ENCODE data around the gene FGF1. TPM values are rescaled to one million over a fixed set of nuclear protein-coding genes. Genes with fewer than 3 reads are reported as not detected.

The FGF1 gene
- polyA plus RNA-seq, 1 of the 3 experiments (the other 2 are of a cell fraction) = 5.3 TPM

- TF ChIP-seq, protein P1, sequence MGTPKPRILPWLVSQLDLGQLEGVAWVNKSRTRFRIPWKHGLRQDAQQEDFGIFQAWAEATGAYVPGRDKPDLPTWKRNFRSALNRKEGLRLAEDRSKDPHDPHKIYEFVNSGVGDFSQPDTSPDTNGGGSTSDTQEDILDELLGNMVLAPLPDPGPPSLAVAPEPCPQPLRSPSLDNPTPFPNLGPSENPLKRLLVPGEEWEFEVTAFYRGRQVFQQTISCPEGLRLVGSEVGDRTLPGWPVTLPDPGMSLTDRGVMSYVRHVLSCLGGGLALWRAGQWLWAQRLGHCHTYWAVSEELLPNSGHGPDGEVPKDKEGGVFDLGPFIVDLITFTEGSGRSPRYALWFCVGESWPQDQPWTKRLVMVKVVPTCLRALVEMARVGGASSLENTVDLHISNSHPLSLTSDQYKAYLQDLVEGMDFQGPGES (IDR thresholded peaks at IDR 0.05; ENCODE audit: low read depth, low read length) = no peak
- TF ChIP-seq GATA2 (CRISPR knock-in tag; IDR thresholded peaks at IDR 0.05) (no peak), TAF1 (IDR thresholded peaks at IDR 0.05; ENCODE audit: borderline replicate concordance, low read depth, low read length) (no peak), RAD21 (IDR thresholded peaks at IDR 0.05; ENCODE audit: low read length) (no peak), GABPA (IDR thresholded peaks at IDR 0.05; ENCODE audit: low read depth) (no peak), EP300 (IDR thresholded peaks at IDR 0.05; ENCODE audit: borderline replicate concordance in 1 of 2, low read depth in 1 of 2, low read length in 1 of 2) (no peak), ELF1 (IDR thresholded peaks at IDR 0.05) (no peak), CHD2 (IDR thresholded peaks at IDR 0.05; ENCODE audit: low read length, partially characterized antibody) (no peak)
- H3K36me3 ChIP-seq (replicated peaks in 1 of 2; ENCODE audit: control insufficient read depth in 1 of 2, insufficient read depth in 2 of 2, low read length in 1 of 2) = no peaks in the 10 kb centered on the region
- H4K20me1 ChIP-seq (ENCODE audit: insufficient read depth) = no peaks in the 10 kb centered on the region
- ChIA-PET CTCF (interaction anchor here (2.6 to 6.8 kb wide), 3 partner anchors 15 to 29 kb away, joined by 12 to 85 read pairs (median 21); no protein-coding TSS in a partner anchor), POLR2A (no interaction called here)
- peaks cover 15 to 44% of the 10 kb centered on the region in 2 experiments; a peak in 3 of 4 replicates for H3K4me1 ChIP-seq (ENCODE audit: control insufficient read depth in 1 of 2, insufficient read depth in 2 of 2, low read depth in 1 of 2, low read length in 1 of 2)
- H3K27me3 ChIP-seq (ENCODE audit: insufficient read depth) = no peaks in the 10 kb centered on the region
- no peak overlapping the region for H3K4me3 ChIP-seq (ENCODE audit: low read depth in 2 of 2, low read length in 1 of 2)
- H3K9ac ChIP-seq = no peak overlapping the region
- no peaks in the 10 kb centered on the region for H3F3A ChIP-seq (replicated peaks; ENCODE audit: insufficient read depth)
- no peak overlapping the region for H3K4me2 ChIP-seq
- no peak overlapping the region; a peak in 1 of 4 replicates for H3K27ac ChIP-seq (ENCODE audit: low read depth in 2 of 2, low read length in 1 of 2)
- H3K79me2 ChIP-seq (ENCODE audit: insufficient read depth) = no peaks in the 10 kb centered on the region
- no peaks in the 10 kb centered on the region for H3K9me3 ChIP-seq
- 95% methylated on average over 5 of the region's 5 CpGs for WGBS (ENCODE audit: low lambda C conversion rate)
- no peaks in the 10 kb centered on the region for H3K9me2 ChIP-seq
- no peak overlapping the region for H2AFZ ChIP-seq (ENCODE audit: low read depth)
- no peak for DNase-seq
These were observed 1.9 kb downstream of the FGF1 start for GRCh38 chr5:142683881-142684505.

DNA sequence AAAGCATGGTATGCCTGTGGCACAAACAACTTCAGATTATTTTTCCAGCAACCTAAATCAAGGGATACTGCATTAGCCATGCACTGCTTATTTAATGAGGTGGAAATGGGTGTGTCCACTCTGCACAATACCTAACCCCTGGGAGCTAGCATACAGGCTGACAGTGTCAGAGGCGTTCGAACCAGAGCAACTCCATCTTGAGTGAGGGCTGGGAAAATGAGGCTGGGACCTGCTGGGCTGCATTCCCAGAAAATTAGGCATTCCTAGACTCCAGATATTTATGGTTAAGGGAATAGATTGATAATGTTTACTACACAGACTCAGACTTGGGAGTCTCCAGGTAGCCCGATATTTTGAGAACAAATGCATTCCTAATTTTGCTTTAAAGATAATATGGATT, 2.8 kb downstream of the FGF1 start:
- Histone ChIP-seq H3K27ac (ENCODE audit: low read depth in 2 of 2, low read length in 1 of 2) (no peak overlapping the region), H3K79me2 (ENCODE audit: insufficient read depth) (no peaks in the 10 kb centered on the region), H2AFZ (ENCODE audit: low read depth) (no peak overlapping the region), H3K4me3 (ENCODE audit: low read depth in 2 of 2, low read length in 1 of 2) (no peak overlapping the region), H3K4me1 (ENCODE audit: control insufficient read depth in 1 of 2, insufficient read depth in 2 of 2, low read depth in 1 of 2, low read length in 1 of 2) (peaks cover 15 to 37% of the 10 kb centered on the region in 2 experiments; a peak in 3 of 4 replicates), H3K9me3 (no peaks in the 10 kb centered on the region), H3K9me2 (no peaks in the 10 kb centered on the region), H3K4me2 (no peak overlapping the region), H4K20me1 (ENCODE audit: insufficient read depth) (no peaks in the 10 kb centered on the region), H3K27me3 (ENCODE audit: insufficient read depth) (no peaks in the 10 kb centered on the region), H3F3A (replicated peaks; ENCODE audit: insufficient read depth) (no peaks in the 10 kb centered on the region), H3K36me3 (replicated peaks in 1 of 2; ENCODE audit: control insufficient read depth in 1 of 2, insufficient read depth in 2 of 2, low read length in 1 of 2) (no peaks in the 10 kb centered on the region), H3K9ac (no peak overlapping the region)
- no peak for DNase-seq
- ChIA-PET CTCF (interaction anchor here (1.4 to 6.8 kb wide), 5 partner anchors 16 to 30 kb away, joined by 4 to 85 read pairs (median 12); no protein-coding TSS in a partner anchor), POLR2A (no interaction called here)
- WGBS (ENCODE audit: low lambda C conversion rate) = 95% methylated on average over 3 of the region's 3 CpGs
- TF ChIP-seq, protein P2, sequence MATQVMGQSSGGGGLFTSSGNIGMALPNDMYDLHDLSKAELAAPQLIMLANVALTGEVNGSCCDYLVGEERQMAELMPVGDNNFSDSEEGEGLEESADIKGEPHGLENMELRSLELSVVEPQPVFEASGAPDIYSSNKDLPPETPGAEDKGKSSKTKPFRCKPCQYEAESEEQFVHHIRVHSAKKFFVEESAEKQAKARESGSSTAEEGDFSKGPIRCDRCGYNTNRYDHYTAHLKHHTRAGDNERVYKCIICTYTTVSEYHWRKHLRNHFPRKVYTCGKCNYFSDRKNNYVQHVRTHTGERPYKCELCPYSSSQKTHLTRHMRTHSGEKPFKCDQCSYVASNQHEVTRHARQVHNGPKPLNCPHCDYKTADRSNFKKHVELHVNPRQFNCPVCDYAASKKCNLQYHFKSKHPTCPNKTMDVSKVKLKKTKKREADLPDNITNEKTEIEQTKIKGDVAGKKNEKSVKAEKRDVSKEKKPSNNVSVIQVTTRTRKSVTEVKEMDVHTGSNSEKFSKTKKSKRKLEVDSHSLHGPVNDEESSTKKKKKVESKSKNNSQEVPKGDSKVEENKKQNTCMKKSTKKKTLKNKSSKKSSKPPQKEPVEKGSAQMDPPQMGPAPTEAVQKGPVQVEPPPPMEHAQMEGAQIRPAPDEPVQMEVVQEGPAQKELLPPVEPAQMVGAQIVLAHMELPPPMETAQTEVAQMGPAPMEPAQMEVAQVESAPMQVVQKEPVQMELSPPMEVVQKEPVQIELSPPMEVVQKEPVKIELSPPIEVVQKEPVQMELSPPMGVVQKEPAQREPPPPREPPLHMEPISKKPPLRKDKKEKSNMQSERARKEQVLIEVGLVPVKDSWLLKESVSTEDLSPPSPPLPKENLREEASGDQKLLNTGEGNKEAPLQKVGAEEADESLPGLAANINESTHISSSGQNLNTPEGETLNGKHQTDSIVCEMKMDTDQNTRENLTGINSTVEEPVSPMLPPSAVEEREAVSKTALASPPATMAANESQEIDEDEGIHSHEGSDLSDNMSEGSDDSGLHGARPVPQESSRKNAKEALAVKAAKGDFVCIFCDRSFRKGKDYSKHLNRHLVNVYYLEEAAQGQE (IDR thresholded peaks at IDR 0.05; ENCODE audit: low read depth, low read length) = no peak
- no peak for TF ChIP-seq MEF2A (IDR thresholded peaks at IDR 0.05; ENCODE audit: borderline replicate concordance, low read depth)
- TF ChIP-seq MXI1 (IDR thresholded peaks at IDR 0.05; ENCODE audit: low read depth, low read length) = no peak
- TF ChIP-seq RXRA (IDR thresholded peaks at IDR 0.05; ENCODE audit: borderline replicate concordance, low read depth) = no peak
- no peak for TF ChIP-seq EP300 (IDR thresholded peaks at IDR 0.05; ENCODE audit: borderline replicate concordance in 1 of 2, low read depth in 1 of 2, low read length in 1 of 2)
- no peak for TF ChIP-seq GATA2 (CRISPR knock-in tag; IDR thresholded peaks at IDR 0.05)
- TF ChIP-seq, protein P1 (IDR thresholded peaks at IDR 0.05; ENCODE audit: low read depth, low read length) = no peak
- no peak for TF ChIP-seq PBX3 (IDR thresholded peaks at IDR 0.05)
- no peak for TF ChIP-seq POLR2AphosphoS5 (IDR thresholded peaks at IDR 0.05; ENCODE audit: low read depth, low read length)
- no peak for TF ChIP-seq JUND (IDR thresholded peaks at IDR 0.05)
